Right ventricle myocardium superior (tissue), 1 donor: ENCODE data around the gene UTF1. TPM values are rescaled to one million over a fixed set of nuclear protein-coding genes. Genes with fewer than 3 reads are reported as not detected.

ENCODE experiments used
- ATAC-seq: fragments of 200-7000 bp; cut with Tn5 transposase; one replicate; pipeline ENCODE4 v1.9.1; 2020; ENCODE audit warnings: mild to moderate bottlenecking; ENCODE audit not compliant: poor library complexity
- DNase-seq: peaks from one replicate; pipeline ENCODE4 v3.0.0-alpha.2; 2020
- intact Hi-C: fragments of 100-400 bp; cut with DNase I; formaldehyde crosslinking; loops from one replicate; pipeline ENCODE4 v1.11.2; 2022
- total RNA-seq: library from RNA; stranded (reverse); fragmentation: NEBNext Ultra II Directional; extraction: Animal tissue kit (Norgen Biotek cat#: 25700); gene quantifications from one replicate; pipeline ENCODE4 v1.2.1, GENCODE V29; 2021
- donor health status: DM: no; HTN: yes; CAD: no; lungs with severe emphysema.

Gene UTF1
- total RNA-seq, 1 donor from 2014 or later, result not detected

GRCh38 chr10:133270204-133270603 lies 40.2 kb downstream of the UTF1 start:
- no peak for ATAC-seq
- no peak for DNase-seq
- intact Hi-C loops, result no loop called here

GRCh38 chr10:133270773-133271297 lies 40.8 kb downstream of the UTF1 start:
- ATAC-seq, result no peak
- no peak for DNase-seq
- intact Hi-C loops, result no loop called here

- ATAC-seq, result no peak
- intact Hi-C loops, result no loop called here
These were observed 41.7 kb downstream of the UTF1 start for GRCh38 chr10:133271521-133272300.

GRCh38 chr10:133272301-133272963 lies 42.4 kb downstream of the UTF1 start:
- ATAC-seq (no peak), DNase-seq (no peak)
- intact Hi-C loops, result no loop called here

More at GRCh38 chr10:133271521-133272300, 41.7 kb downstream of the UTF1 start:
- DNase-seq, result no peak

GRCh38 chr10:133272964-133273420 lies 43.0 kb downstream of the UTF1 start:
- DNase-seq (no peak), ATAC-seq (no peak)
- intact Hi-C loops, result no loop called here

- intact Hi-C loops, result no loop called here
- no peak for DNase-seq
- no peak for ATAC-seq
These were observed 43.6 kb downstream of the UTF1 start for GRCh38 chr10:133273534-133274143.

- no peak for ATAC-seq
- intact Hi-C loops, result no loop called here
- no peak for DNase-seq
These were observed 45.0 kb downstream of the UTF1 start for GRCh38 chr10:133274751-133275683.

- ATAC-seq (no peak), DNase-seq (no peak)
- intact Hi-C loops, result no loop called here
These were observed 45.7 kb downstream of the UTF1 start for GRCh38 chr10:133275684-133276092.

- DNase-seq (no peak), ATAC-seq (no peak)
- intact Hi-C loops, result no loop called here
These were observed 46.0 kb downstream of the UTF1 start for GRCh38 chr10:133276100-133276434.

- ATAC-seq, result peak; percentile 27
- intact Hi-C loops, result no loop called here
- DNase-seq, result peak; percentile 70
These were observed 46.6 kb downstream of the UTF1 start, which contains the start of gene ADAM8 for GRCh38 chr10:133276435-133277201. Gene ADAM8 (minus strand): TSS chr10:133276868. CDS start chr10:133276817, 51 bp downstream.

- ATAC-seq, result peak; percentile 7
- intact Hi-C loops, result no loop called here
- no peak for DNase-seq
These were observed 47.4 kb downstream of the UTF1 start for GRCh38 chr10:133277277-133277992.

- no peak for ATAC-seq
- DNase-seq, result no peak
- intact Hi-C loops, result no loop called here
These were observed 48.1 kb downstream of the UTF1 start for GRCh38 chr10:133277993-133278576.

GRCh38 chr10:133278577-133279265 lies 48.7 kb downstream of the UTF1 start:
- DNase-seq, result peak; percentile 74
- ATAC-seq, result peak; percentile 21
- intact Hi-C loops, result no loop called here

- DNase-seq, result no peak
- intact Hi-C loops, result no loop called here
- ATAC-seq, result no peak
These were observed 49.6 kb downstream of the UTF1 start for GRCh38 chr10:133279326-133280226.

- intact Hi-C loops, result no loop called here
- DNase-seq (no peak), ATAC-seq (no peak)
These were observed 50.5 kb downstream of the UTF1 start for GRCh38 chr10:133280391-133281059.
